Colonic mucosa (tissue), 4 donors: ENCODE data around the gene MMP21. TPM values are rescaled to one million over a fixed set of nuclear protein-coding genes. Genes with fewer than 3 reads are reported as not detected.

Source experiments
- DNase-seq: peaks from one replicate; pipeline ENCODE4 v3.0.0-alpha.2; 2020
- H3K27ac ChIP-seq: fragments of 200-600 bp; one replicate; pipeline ENCODE4 v1.8.0; 2021
- H3K27me3 ChIP-seq: fragments of 200-600 bp; one replicate; pipeline ENCODE4 v1.8.0; 2021
- H3K36me3 ChIP-seq: fragments of 200-600 bp; one replicate; pipeline ENCODE4 v1.8.0; 2021
- H3K4me1 ChIP-seq: fragments of 200-600 bp; one replicate; pipeline ENCODE4 v1.8.0; 2021; ENCODE audit warnings: mild to moderate bottlenecking
- H3K4me3 ChIP-seq: fragments of 200-600 bp; one replicate; pipeline ENCODE4 v1.8.0; 2021
- H3K9ac ChIP-seq, 2 donors: one replicate each; pipeline ENCODE4 v1.7.0; 2013; ENCODE audit warnings: control low read depth in 2 of 2, low read depth in 2 of 2, low read length in 2 of 2
- H3K9me3 ChIP-seq: fragments of 200-600 bp; one replicate; pipeline ENCODE4 v1.8.0; 2021
- intact Hi-C: fragments of 100-400 bp; cut with DNase I; formaldehyde crosslinking; loops from one replicate; pipeline ENCODE4 v1.14.1; 2022
- total RNA-seq, 2 donors: library from RNA; stranded (reverse); fragmentation: NEBNext Ultra II Directional in 1 of 2; extraction: Animal tissue kit (Norgen Biotek cat#: 25700) in 1 of 2; gene quantifications; one replicate each; pipeline ENCODE4 v1.2.1, GENCODE V29; 2021
- TF ChIP-seq, protein P1 (sequence below): fragments of 200-600 bp; IDR thresholded peaks from one replicate; pipeline ENCODE4 v1.8.0; 2022; ENCODE audit warnings: antibody characterized with exemption, mild to moderate bottlenecking
- donor health status: healthy.
- donor health status: DM: no; HTN: no; CAD: no.
- donor health status: DM: no; HTN: no; CAD: no.

The MMP21 gene
- total RNA-seq, 2 donors from 2014 or later: not detected

DNA sequence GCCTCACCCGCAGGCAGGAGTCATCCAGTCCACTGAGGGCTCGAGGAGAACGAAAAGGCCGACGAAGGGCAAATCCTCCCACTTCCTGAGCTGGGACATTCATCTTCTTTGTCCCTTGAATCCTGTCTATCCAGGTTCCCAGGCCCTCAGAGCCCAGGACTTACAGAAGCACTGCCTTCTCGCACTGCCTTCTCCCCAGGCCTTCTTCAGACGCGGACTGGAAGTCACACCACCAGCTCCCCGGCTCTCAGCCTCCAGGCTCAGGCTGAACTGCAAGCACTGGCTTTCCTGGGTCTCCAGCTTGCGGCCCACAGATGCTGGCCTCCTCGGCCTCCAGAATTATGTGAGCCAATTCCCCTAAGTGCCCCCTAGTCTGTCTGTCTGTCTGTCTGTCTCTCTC is 6.4 kb upstream of the MMP21 start:
- no peak for DNase-seq
- H3K9me3 ChIP-seq: no peaks in the 10 kb centered on the region
- no peaks in the 10 kb centered on the region for H3K27me3 ChIP-seq
- no peak overlapping the region for H3K9ac ChIP-seq
- TF ChIP-seq, protein P1, sequence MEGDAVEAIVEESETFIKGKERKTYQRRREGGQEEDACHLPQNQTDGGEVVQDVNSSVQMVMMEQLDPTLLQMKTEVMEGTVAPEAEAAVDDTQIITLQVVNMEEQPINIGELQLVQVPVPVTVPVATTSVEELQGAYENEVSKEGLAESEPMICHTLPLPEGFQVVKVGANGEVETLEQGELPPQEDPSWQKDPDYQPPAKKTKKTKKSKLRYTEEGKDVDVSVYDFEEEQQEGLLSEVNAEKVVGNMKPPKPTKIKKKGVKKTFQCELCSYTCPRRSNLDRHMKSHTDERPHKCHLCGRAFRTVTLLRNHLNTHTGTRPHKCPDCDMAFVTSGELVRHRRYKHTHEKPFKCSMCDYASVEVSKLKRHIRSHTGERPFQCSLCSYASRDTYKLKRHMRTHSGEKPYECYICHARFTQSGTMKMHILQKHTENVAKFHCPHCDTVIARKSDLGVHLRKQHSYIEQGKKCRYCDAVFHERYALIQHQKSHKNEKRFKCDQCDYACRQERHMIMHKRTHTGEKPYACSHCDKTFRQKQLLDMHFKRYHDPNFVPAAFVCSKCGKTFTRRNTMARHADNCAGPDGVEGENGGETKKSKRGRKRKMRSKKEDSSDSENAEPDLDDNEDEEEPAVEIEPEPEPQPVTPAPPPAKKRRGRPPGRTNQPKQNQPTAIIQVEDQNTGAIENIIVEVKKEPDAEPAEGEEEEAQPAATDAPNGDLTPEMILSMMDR: no peak
- no peaks in the 10 kb centered on the region for H3K36me3 ChIP-seq
- intact Hi-C loops: no loop called here
- H3K4me3 ChIP-seq: no peak overlapping the region
- H3K4me1 ChIP-seq: no peaks in the 10 kb centered on the region
- no peak overlapping the region for H3K27ac ChIP-seq

DNA sequence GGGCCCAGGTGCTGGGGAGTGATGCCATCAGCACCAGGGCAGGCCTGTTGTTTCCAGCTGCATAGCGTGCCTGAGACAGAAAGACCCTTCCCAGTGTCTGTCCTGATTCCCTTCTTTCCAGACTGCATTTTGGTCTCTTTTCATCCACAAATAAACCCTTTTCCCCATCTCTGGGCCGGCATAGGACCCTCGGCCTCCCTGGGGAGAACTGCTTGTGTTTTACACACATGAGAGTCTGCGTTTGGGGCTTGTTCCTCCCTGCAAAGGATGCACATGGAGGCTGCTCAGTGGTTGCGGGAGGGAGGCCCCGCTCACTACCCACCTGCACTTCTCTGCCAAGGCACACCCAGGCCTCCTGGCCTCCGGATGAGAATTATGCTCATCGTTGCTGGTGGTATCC is 5.8 kb upstream of the MMP21 start:
- TF ChIP-seq, protein P1: no peak
- Histone ChIP-seq H3K4me3 (no peak overlapping the region), H3K9me3 (no peaks in the 10 kb centered on the region), H3K9ac (no peak overlapping the region), H3K4me1 (no peaks in the 10 kb centered on the region), H3K36me3 (no peaks in the 10 kb centered on the region), H3K27me3 (no peaks in the 10 kb centered on the region), H3K27ac (no peak overlapping the region)
- intact Hi-C loops: no loop called here
- DNase-seq: no peak

GRCh38 chr10:125779403-125780327 is 4.0 kb upstream of the MMP21 start:
- Histone ChIP-seq H3K9me3 (no peaks in the 10 kb centered on the region), H3K9ac (no peak overlapping the region), H3K27ac (no peak overlapping the region), H3K4me3 (no peak overlapping the region), H3K4me1 (no peaks in the 10 kb centered on the region), H3K36me3 (no peaks in the 10 kb centered on the region), H3K27me3 (no peaks in the 10 kb centered on the region)
- intact Hi-C loops: no loop called here
- TF ChIP-seq, protein P1: no peak
- no peak for DNase-seq

GRCh38 chr10:125778556-125778955 is 2.9 kb upstream of the MMP21 start:
- H3K9ac ChIP-seq: no peak overlapping the region
- no peaks in the 10 kb centered on the region for H3K4me1 ChIP-seq
- no peak for DNase-seq
- no peaks in the 10 kb centered on the region for H3K9me3 ChIP-seq
- TF ChIP-seq, protein P1: no peak
- H3K36me3 ChIP-seq: no peaks in the 10 kb centered on the region
- intact Hi-C loops: no loop called here
- no peak overlapping the region for H3K4me3 ChIP-seq
- no peaks in the 10 kb centered on the region for H3K27me3 ChIP-seq
- H3K27ac ChIP-seq: no peak overlapping the region

DNA sequence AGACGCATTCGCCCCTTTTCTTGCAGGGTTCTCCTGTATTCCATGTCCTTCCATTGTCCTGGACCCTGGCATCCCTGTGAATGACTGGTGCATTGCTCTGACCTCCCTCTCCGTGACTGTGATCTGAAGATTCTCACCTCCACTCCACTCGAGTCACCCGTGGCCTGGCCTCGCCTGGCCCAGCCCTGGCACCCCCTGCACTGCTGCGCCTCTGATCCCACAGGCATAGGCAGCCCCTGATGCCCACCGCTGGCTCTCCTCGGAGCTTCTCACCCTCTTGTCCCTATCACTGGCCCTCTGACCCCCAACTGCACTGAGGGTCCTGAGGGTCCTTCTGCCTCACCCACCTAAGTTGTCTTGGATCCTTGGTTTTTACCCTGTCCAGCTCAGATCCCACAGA is 2.2 kb upstream of the MMP21 start:
- intact Hi-C loops: no loop called here
- TF ChIP-seq, protein P1: no peak
- Histone ChIP-seq H3K9me3 (no peaks in the 10 kb centered on the region), H3K27ac (no peak overlapping the region), H3K9ac (no peak overlapping the region), H3K4me1 (no peaks in the 10 kb centered on the region), H3K36me3 (no peaks in the 10 kb centered on the region), H3K4me3 (no peak overlapping the region), H3K27me3 (no peaks in the 10 kb centered on the region)
- no peak for DNase-seq
